ENCODE measurements around the gene NRL.

DNA sequence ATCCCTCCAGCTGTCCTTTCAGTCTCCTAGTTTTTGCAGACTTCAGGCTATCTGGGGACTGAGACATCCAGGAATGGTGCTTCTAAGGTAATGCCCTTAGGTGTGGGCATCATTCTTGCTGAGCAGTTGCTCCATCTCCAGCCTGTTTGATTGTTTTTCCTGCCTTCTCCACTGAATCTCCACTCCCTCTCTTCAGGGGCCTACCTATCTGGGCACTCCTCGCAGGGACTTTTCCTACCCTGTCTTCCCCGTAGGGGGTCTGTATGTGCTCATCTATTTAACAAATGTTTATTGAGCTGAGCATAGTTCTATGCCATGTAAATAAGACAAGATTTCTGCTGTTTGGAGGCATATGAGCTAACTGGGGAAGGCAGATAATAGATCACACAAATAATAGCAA, 18.2 kb upstream of the NRL start:
- TF ChIP-seq, protein P1, sequence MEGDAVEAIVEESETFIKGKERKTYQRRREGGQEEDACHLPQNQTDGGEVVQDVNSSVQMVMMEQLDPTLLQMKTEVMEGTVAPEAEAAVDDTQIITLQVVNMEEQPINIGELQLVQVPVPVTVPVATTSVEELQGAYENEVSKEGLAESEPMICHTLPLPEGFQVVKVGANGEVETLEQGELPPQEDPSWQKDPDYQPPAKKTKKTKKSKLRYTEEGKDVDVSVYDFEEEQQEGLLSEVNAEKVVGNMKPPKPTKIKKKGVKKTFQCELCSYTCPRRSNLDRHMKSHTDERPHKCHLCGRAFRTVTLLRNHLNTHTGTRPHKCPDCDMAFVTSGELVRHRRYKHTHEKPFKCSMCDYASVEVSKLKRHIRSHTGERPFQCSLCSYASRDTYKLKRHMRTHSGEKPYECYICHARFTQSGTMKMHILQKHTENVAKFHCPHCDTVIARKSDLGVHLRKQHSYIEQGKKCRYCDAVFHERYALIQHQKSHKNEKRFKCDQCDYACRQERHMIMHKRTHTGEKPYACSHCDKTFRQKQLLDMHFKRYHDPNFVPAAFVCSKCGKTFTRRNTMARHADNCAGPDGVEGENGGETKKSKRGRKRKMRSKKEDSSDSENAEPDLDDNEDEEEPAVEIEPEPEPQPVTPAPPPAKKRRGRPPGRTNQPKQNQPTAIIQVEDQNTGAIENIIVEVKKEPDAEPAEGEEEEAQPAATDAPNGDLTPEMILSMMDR (IDR thresholded peaks at IDR 0.05) = no peak
- no peak for TF ChIP-seq POLR2A (IDR thresholded peaks at IDR 0.05)
